ENCODE data around the gene PLCB1.

Gene PLCB1

DNA sequence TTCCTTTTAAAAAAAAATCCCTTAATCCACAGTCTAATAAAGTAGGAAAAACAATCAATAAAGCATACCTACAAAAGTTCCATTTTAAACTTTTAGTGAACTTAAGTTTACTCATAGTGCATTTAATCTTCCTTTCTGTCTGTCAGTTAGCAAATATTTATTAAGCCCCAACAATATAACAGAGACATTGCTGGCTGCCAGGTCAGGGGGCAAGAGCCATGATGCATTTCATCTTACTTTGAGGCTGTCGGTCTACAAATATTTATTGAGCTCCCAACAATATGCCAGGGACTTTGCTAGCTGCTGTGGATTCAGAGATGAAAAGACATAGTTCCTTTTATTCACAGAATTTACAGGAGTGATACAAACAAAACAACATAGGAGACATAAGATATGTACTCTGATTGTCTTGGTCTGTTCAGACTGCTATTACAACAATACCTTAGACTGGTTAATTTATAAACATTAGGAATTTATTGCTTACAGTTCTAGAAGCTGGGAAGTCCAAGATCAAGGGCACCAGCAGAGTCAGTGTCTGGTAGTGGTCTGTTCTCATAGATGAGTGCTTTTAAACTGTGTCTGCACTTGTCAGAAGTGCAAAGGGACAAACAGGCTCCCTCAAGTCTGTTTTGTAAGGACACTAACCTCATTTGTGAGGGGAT is 118.6 kb downstream of the PLCB1 start:
- no peak overlapping the region for H3K4me3 ChIP-seq (ENCODE audit: low read depth, low read length)
- in situ Hi-C loops (cut with HindIII; ENCODE audit: low sequenced_read_pairs): no loop called here
- TF ChIP-seq, protein P1, sequence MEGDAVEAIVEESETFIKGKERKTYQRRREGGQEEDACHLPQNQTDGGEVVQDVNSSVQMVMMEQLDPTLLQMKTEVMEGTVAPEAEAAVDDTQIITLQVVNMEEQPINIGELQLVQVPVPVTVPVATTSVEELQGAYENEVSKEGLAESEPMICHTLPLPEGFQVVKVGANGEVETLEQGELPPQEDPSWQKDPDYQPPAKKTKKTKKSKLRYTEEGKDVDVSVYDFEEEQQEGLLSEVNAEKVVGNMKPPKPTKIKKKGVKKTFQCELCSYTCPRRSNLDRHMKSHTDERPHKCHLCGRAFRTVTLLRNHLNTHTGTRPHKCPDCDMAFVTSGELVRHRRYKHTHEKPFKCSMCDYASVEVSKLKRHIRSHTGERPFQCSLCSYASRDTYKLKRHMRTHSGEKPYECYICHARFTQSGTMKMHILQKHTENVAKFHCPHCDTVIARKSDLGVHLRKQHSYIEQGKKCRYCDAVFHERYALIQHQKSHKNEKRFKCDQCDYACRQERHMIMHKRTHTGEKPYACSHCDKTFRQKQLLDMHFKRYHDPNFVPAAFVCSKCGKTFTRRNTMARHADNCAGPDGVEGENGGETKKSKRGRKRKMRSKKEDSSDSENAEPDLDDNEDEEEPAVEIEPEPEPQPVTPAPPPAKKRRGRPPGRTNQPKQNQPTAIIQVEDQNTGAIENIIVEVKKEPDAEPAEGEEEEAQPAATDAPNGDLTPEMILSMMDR (IDR thresholded peaks at IDR 0.05; ENCODE audit: low read depth, low read length, missing control alignments): no peak
- no peak for DNase-seq (ENCODE audit: low read depth)

DNA sequence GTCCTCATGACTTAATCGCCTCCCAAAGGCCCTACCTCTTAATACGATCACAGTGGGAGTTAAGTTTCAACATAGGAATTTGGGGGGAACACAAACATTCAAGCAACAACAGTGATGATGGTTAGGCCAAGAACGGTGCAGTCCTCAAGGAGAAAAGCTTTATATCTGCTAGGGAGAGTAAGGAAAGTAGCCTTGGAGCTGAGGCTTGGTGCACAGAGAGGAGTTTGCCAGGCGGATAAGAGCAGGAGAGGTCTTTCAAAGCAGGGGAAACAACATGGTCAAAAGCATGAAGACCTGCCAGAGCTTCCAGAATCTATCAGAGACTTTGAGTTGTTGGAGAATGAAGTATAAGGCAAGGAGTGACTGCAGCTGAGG is 119.1 kb downstream of the PLCB1 start:
- DNase-seq (ENCODE audit: low read depth): no peak
- TF ChIP-seq, protein P1 (IDR thresholded peaks at IDR 0.05; ENCODE audit: low read depth, low read length, missing control alignments): no peak
- H3K4me3 ChIP-seq (ENCODE audit: low read depth, low read length): no peak overlapping the region
- in situ Hi-C loops (cut with HindIII; ENCODE audit: low sequenced_read_pairs): no loop called here

DNA sequence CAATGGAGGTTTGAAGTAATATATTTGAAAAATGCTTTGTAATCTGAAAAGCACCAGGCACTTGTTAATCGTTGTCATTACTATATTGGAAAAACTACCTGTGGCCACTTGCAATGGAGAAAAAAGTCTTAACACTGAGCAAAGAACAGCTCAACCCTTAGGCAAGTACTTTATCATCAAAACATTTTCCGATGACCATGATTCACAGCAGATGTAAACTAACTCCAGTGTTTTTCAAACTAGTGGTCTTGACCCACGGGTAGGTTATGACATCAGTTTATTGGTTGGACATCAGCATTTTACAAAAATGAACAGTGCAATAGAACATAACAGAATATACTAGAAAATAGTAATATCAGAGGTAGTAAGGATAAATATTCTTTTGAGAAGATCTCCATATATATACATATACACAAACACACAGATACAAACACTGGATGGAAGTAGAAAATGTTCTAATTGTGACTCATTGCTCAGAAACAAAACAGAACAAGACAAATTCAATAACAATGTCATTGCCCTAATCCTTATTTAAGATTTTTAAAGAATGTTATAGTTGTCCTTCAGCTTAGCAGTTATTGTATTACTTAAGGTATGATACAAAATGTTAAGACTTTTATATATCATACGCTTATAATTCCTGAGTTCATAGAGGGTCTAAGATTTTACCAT is 123.0 kb downstream of the PLCB1 start:
- TF ChIP-seq, protein P1 (IDR thresholded peaks at IDR 0.05; ENCODE audit: low read depth, low read length, missing control alignments): no peak
- in situ Hi-C loops (cut with HindIII; ENCODE audit: low sequenced_read_pairs): loop anchor here (5.0 kb wide), 1 partner anchor 37 kb away; no protein-coding TSS in a partner anchor
- no peak for DNase-seq (ENCODE audit: low read depth)
- H3K4me3 ChIP-seq (ENCODE audit: low read depth, low read length): no peak overlapping the region

DNA sequence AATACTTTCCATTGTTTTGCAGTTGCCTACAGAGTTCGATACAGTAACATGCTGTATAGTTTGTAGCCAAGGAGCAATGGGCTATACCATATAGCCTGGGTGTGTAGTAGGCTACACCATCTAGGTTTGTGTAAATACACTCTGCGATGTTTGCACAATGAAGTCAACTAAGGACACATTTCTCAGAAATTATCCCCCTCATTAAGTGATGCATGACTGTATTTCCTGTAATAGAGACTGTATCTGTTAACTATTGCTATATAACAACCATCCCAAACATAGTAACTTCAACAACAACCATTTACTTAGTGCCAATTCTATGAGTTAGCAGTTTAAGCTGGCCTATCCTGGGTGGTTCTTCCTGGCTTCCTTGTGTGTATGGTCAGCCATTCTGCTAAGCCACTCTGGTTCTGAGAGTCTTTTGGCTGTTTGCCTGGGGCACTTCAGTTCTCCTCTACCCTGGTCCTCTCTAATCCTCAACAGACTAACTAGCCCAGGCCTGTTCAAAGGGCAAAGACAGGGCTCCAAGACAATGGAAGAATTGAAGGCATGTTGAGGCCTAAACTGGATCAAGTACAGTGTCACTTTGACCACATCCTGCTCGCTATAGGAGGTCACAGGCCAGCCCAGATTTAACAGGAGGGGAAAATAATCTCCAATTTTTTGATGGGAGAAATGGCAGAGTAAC is 124.0 kb downstream of the PLCB1 start:
- DNase-seq (ENCODE audit: low read depth): no peak
- TF ChIP-seq, protein P1 (IDR thresholded peaks at IDR 0.05; ENCODE audit: low read depth, low read length, missing control alignments): no peak
- in situ Hi-C loops (cut with HindIII; ENCODE audit: low sequenced_read_pairs): loop anchor here (5.0 kb wide), 1 partner anchor 36 kb away; no protein-coding TSS in a partner anchor
- no peak overlapping the region for H3K4me3 ChIP-seq (ENCODE audit: low read depth, low read length)

DNA sequence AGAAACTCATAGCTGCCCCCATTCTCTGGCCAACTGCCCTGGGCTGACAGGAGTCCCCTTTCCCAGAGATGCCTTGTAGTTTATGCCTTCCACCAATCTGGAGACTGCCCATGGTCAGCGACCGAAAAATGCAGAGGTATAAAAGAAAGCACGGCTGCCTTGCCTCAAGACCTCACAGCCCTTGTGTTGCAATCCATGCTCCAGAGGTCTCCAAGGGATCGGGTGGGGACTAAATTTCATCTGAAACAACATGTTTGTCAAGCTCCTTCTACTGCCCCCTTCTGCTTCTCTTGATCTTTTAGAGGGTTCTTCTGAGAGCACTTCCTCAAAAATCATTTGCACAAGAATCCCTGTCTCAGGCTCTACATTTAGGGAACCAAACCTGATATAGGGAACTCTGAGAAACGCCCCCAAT is 128.8 kb downstream of the PLCB1 start:
- in situ Hi-C loops (cut with HindIII; ENCODE audit: low sequenced_read_pairs): no loop called here
- DNase-seq (ENCODE audit: low read depth): no peak
- no peak overlapping the region for H3K4me3 ChIP-seq (ENCODE audit: low read depth, low read length)
- TF ChIP-seq, protein P1 (IDR thresholded peaks at IDR 0.05; ENCODE audit: low read depth, low read length, missing control alignments): no peak

DNA sequence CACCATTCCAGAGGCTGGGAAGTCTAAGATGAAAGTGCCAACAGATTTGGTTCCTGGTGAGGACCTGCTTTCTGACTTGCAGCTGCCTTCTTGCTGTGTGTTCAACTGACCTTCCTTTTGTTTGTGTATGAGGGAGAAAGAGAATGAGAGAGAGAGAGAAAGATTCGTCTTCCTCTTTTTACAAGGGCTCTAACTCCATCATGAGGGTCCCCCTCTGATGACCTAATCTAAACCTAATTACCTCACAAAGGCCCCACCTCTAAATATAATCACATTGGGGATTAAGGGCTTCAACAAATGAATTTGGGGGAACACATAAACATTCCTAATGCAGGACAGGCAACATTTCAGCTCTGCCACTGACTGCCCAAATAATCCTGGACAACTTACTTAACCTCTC is 130.7 kb downstream of the PLCB1 start:
- no peak for DNase-seq (ENCODE audit: low read depth)
- in situ Hi-C loops (cut with HindIII; ENCODE audit: low sequenced_read_pairs): no loop called here
- no peak overlapping the region for H3K4me3 ChIP-seq (ENCODE audit: low read depth, low read length)
- TF ChIP-seq, protein P1 (IDR thresholded peaks at IDR 0.05; ENCODE audit: low read depth, low read length, missing control alignments): no peak
